Gastrocnemius medialis (tissue), 4 donors: ENCODE results near the gene RPEL1. TPM values are rescaled to one million over a fixed set of nuclear protein-coding genes. Genes with fewer than 3 reads are reported as not detected.

Experiments used
- ATAC-seq, 2 donors: fragments of 150-250 bp; one replicate each; pipeline ENCODE4 v1.9.1; 2016
- DNase-seq, 2 donors: peaks; one replicate each; pipeline ENCODE4 v3.0.0-alpha.2; 2019
- H3K27ac ChIP-seq, 4 donors: fragments of 200-600 bp; sonication (generic); 1 replicate in 1 of 4; 2 replicates in 3 of 4; pipeline ENCODE4 v1.5.1; 2016 to 2018; ENCODE audit warnings: mild to moderate bottlenecking in 2 of 4, moderate library complexity in 1 of 4
- H3K27me3 ChIP-seq, 3 donors: fragments of 200-600 bp; sonication (generic) in 2 of 3; 1 replicate in 1 of 3; 2 replicates in 2 of 3; pipeline versions ENCODE4 v1.5.1 to v1.6.0; 2016 to 2019; ENCODE audit warnings: mild to moderate bottlenecking in 1 of 3, moderate library complexity in 1 of 3
- H3K36me3 ChIP-seq, 2 donors: fragments of 200-600 bp; sonication (generic) in 1 of 2; one replicate each; pipeline ENCODE4 v1.5.1; 2017 to 2018
- H3K4me1 ChIP-seq, 2 donors: fragments of 200-600 bp; sonication (generic) in 1 of 2; one replicate each; pipeline ENCODE4 v1.5.1; 2016 to 2017; ENCODE audit warnings: mild to moderate bottlenecking in 2 of 2
- H3K4me3 ChIP-seq, 4 donors: fragments of 200-600 bp; sonication (generic) in 3 of 4; 1 replicate in 1 of 4; 2 replicates in 3 of 4; pipeline ENCODE4 v1.5.1; 2016 to 2019; ENCODE audit warnings: mild to moderate bottlenecking in 2 of 4
- H3K9me3 ChIP-seq, 3 donors: fragments of 200-600 bp; sonication (generic) in 2 of 3; 1 replicate in 1 of 3; 2 replicates in 2 of 3; pipeline ENCODE4 v1.5.1; 2016 to 2019
- CTCF ChIP-seq, 5 experiments: fragments of 450-650 bp in 3 of 5; fragments of 200-600 bp in 2 of 5; sonication (generic) in 2 of 5; IDR thresholded peaks in 4 of 5; conservative IDR thresholded peaks in 1 of 5; 1 replicate in 4 of 5; 2 replicates in 1 of 5; pipeline ENCODE4 v1.5.1; 2016 to 2019; ENCODE audit warnings: antibody characterized with exemption in 5 of 5, mild to moderate bottlenecking in 3 of 5, moderate library complexity in 3 of 5
- POLR2A ChIP-seq, 2 donors: fragments of 450-650 bp; IDR thresholded peaks; one replicate each; pipeline ENCODE4 v1.6.1; 2017; ENCODE audit warnings: antibody characterized with exemption in 2 of 2, mild to moderate bottlenecking in 2 of 2, moderate library complexity in 2 of 2
- in situ Hi-C, 4 donors: fragments of 200-750 bp; cut with MboI; loops; one replicate each; pipeline versions ENCODE4 v1.15.0 to v1.8.0; 2017; ENCODE audit warnings: low sequenced_read_pairs in 4 of 4
- intact Hi-C: fragments of 100-400 bp; cut with DNase I; formaldehyde crosslinking; loops from one replicate; pipeline ENCODE4 v1.15.1; 2023; ENCODE audit warnings: low total_unique reads
- total RNA-seq, 4 donors: library from RNA; depleted of rRNA; stranded (reverse); fragments of >200 nt; gene quantifications; one replicate each; pipeline versions ENCODE4 v1.1.0 to v1.2.3, GENCODE V29; 2016

Gene RPEL1
- total RNA-seq, 4 donors from 2014 or later: not detected

DNA sequence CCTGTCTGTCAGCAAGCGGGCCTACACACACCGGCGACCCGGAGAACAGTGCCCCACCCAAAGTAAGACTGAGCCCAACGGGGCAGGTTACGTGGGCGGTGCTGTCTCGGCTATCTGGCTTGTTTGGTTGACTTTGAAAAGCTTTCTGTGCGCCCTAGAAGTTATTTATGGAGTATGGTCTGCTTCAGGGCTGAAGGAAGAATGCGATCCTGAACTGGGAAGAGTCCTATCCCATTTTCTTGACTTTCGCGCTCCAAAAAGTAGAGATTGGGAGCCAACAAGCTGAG is 32.8 kb downstream of the RPEL1 start:
- H3K4me1 ChIP-seq: no peaks in the 10 kb centered on the region
- TF ChIP-seq POLR2A (IDR thresholded peaks at IDR 0.05) (no peak), CTCF (IDR thresholded peaks at IDR 0.05 in 4 of 5, conservative IDR thresholded peaks at IDR 0.05 in 1 of 5) (no peak)
- H3K27ac ChIP-seq: no peak overlapping the region
- DNase-seq (no peak), ATAC-seq (no peak)
- in situ Hi-C loops (no loop called here), intact Hi-C loops (no loop called here)
- no peak overlapping the region for H3K4me3 ChIP-seq
- no peaks in the 10 kb centered on the region for H3K36me3 ChIP-seq
- no peaks in the 10 kb centered on the region for H3K9me3 ChIP-seq
- H3K27me3 ChIP-seq: peaks cover 37 to 57% (median 47%) of the 10 kb centered on the region in 3 donors

DNA sequence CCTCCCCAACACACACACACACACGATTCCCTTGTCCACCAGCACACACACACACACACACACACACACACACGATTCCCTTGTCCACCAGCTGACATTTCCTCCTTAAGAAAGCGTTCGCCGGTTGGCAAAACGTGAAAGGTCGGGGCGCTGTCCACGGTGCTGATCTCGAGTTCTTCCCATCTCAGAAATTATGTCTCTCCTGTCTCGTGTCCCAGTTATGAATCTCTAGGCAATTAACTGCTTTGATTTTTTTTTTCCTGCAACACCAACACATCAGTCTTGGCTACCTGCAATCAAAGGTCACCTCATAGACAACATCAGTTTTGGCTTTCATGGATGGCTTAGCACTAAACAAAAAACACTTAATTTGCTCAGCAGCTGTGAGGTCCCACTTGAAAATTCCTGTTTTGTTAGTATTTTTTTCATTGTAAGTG is 33.2 kb downstream of the RPEL1 start:
- Histone ChIP-seq H3K4me1 (no peaks in the 10 kb centered on the region), H3K9me3 (no peaks in the 10 kb centered on the region), H3K4me3 (no peak overlapping the region), H3K27ac (no peak overlapping the region), H3K36me3 (no peaks in the 10 kb centered on the region), H3K27me3 (peaks cover 37 to 58% (median 49%) of the 10 kb centered on the region in 3 donors)
- DNase-seq (no peak), ATAC-seq (no peak)
- in situ Hi-C loops (no loop called here), intact Hi-C loops (no loop called here)
- TF ChIP-seq CTCF (IDR thresholded peaks at IDR 0.05 in 4 of 5, conservative IDR thresholded peaks at IDR 0.05 in 1 of 5) (no peak), POLR2A (IDR thresholded peaks at IDR 0.05) (no peak)

- H3K27me3 ChIP-seq: peaks cover 35 to 58% (median 51%) of the 10 kb centered on the region in 3 donors
- no peak for TF ChIP-seq POLR2A (IDR thresholded peaks at IDR 0.05)
- no peak for TF ChIP-seq CTCF (IDR thresholded peaks at IDR 0.05 in 4 of 5, conservative IDR thresholded peaks at IDR 0.05 in 1 of 5)
- ATAC-seq: no peak
These were observed 34.3 kb downstream of the RPEL1 start for GRCh38 chr10:103280031-103280430.

GRCh38 chr10:103280506-103280905 is 34.8 kb downstream of the RPEL1 start:
- ATAC-seq: no peak
- intact Hi-C loops (no loop called here), in situ Hi-C loops (no loop called here)
- Histone ChIP-seq H3K36me3 (no peaks in the 10 kb centered on the region), H3K27ac (no peak overlapping the region), H3K4me1 (no peaks in the 10 kb centered on the region), H3K4me3 (no peak overlapping the region), H3K27me3 (peaks cover 30 to 58% (median 48%) of the 10 kb centered on the region in 3 donors), H3K9me3 (no peaks in the 10 kb centered on the region)
- TF ChIP-seq POLR2A (IDR thresholded peaks at IDR 0.05) (no peak), CTCF (IDR thresholded peaks at IDR 0.05 in 4 of 5, conservative IDR thresholded peaks at IDR 0.05 in 1 of 5) (no peak)
- DNase-seq: no peak

More at GRCh38 chr10:103280031-103280430, 34.3 kb downstream of the RPEL1 start:
- H3K4me3 ChIP-seq: no peak overlapping the region
- no peak for DNase-seq
- H3K4me1 ChIP-seq: no peaks in the 10 kb centered on the region
- no peaks in the 10 kb centered on the region for H3K9me3 ChIP-seq
- no peak overlapping the region for H3K27ac ChIP-seq
- intact Hi-C loops: no loop called here
- in situ Hi-C loops: no loop called here
- H3K36me3 ChIP-seq: no peaks in the 10 kb centered on the region

DNA sequence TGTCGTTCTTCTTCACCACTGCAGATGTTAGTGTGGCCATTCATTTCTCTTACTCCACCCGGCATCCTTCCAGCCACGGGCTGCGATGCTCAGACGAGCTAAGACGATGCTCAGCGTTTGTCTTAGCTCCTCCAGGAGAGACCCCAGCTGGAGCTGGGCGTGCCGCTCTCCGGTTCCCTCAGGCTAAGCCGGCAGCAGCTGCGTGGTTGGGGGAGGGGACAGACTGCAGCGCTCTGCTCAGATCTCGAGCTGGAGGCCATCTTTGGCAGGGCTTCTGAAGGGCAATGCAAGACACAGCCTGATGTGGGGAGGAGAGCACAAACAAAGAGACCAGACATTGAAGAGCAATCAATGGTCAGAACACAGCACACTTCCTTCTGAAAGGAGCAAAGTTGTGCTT is 36.1 kb downstream of the RPEL1 start:
- Histone ChIP-seq H3K4me3 (no peak overlapping the region), H3K9me3 (no peaks in the 10 kb centered on the region), H3K27me3 (peaks cover 18 to 51% (median 35%) of the 10 kb centered on the region in 3 donors), H3K36me3 (no peaks in the 10 kb centered on the region), H3K4me1 (no peaks in the 10 kb centered on the region), H3K27ac (no peak overlapping the region)
- TF ChIP-seq CTCF (IDR thresholded peaks at IDR 0.05 in 4 of 5, conservative IDR thresholded peaks at IDR 0.05 in 1 of 5): no peak
- no peak for TF ChIP-seq POLR2A (IDR thresholded peaks at IDR 0.05)
- in situ Hi-C loops (no loop called here), intact Hi-C loops (no loop called here)
- no peak for ATAC-seq
- DNase-seq: no peak
